HG03064 (cell line): Measurements from ENCODE around the gene ARHGEF7.

Experiments used
- ATAC-seq: cut with Tn5 transposase; IDR thresholded peaks from one replicate; pipeline ENCODE4 v1.9.1; 2021; ENCODE audit warnings: low read depth; ENCODE audit not compliant: unreplicated experiment

Gene ARHGEF7

DNA sequence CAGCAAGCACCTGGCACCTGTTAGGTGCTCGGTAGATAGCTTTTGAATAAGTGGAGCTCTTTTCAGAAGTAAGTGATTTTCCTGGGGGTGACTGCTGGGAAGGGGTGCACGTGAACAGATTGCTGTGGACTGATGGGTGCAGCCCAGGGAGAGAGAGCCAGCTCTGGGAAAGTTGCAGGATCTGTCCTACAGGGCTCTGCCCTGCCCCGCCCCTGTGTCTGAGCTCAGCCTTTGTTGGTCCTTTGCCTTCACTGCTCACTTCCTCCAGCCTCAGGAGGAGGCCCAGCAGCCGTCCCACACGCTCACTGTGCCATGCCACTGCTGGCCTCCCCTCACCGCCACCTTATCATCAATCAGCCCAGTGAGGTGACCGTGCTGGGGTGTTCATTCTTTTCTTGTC, 171.6 kb downstream of the ARHGEF7 start:
- no peak for ATAC-seq

DNA sequence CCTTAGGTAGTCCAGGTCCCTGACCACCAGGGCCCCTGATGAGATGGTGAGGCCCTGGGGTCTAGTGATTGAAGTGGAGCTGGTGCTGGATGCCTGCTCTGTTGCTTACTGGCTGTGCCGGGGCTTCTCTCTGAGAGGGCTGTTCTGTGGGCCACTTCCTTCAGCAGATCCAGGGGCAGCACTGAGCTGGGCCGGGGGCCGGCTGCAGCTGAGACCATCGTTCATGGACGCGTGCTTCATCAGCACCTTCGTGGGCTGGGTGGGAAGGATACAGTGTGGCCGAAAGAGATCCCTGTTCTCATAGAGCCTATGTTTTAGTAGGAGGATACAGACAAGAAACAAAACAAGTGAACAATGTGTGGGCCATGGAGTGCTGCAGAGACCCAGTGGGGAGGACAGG, 172.1 kb downstream of the ARHGEF7 start:
- no peak for ATAC-seq

DNA sequence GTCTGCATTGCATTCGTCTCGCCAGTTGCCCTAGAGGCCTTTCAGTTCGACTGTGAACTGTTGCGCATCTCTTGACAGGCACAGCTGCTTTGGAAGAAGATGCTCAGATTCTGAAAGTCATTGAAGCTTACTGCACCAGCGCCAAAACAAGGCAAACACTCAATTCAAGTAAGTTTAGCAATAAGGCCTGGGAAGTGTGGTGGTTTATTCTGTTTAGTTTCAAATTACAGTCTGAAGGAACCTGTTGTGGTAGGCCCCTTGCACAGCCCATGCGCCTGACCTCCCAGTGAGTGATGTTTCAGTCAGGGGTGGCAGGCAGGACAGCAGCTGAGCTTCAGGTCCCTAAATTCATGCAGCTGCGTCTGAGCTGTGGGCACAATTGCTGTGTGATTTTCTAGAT, 173.2 kb downstream of the ARHGEF7 start:
- ATAC-seq: no peak

DNA sequence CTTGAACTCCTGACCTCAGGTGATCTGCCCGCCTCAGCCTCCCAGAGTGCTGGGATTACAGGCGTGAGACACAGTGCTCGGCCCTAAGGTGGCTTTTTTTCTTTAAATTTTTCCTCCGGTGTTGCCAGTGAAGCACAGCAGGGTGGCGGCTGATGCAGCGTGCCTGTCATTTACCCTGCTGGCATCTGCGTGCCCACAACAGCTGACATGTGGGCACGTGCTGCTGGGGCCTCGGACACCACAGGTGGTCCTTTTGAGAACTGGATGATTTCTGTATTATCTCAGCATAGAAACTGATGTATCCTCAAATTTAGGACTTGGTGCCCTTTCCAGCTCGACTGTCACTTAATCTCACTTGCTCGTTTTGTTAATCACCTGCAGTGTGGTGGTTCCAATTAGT, 174.1 kb downstream of the ARHGEF7 start:
- no peak for ATAC-seq

DNA sequence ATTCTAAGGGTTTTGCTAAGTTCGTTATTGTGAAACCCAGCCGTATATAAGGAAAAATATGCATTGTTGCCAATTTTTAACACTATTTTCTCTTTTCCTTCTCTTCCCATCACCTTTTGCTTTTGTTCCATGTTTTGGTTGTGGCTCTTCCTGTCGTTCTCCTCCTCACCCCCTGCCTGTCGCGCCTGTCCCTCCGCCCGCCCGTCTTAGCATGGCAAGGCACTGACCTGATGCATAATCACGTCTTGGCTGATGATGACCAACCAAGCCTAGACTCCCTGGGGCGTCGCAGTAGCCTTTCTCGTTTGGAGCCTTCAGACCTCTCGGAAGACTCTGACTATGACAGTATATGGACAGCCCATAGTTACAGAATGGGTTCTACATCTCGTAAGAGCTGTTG, 176.8 kb downstream of the ARHGEF7 start:
- ATAC-seq: no peak

DNA sequence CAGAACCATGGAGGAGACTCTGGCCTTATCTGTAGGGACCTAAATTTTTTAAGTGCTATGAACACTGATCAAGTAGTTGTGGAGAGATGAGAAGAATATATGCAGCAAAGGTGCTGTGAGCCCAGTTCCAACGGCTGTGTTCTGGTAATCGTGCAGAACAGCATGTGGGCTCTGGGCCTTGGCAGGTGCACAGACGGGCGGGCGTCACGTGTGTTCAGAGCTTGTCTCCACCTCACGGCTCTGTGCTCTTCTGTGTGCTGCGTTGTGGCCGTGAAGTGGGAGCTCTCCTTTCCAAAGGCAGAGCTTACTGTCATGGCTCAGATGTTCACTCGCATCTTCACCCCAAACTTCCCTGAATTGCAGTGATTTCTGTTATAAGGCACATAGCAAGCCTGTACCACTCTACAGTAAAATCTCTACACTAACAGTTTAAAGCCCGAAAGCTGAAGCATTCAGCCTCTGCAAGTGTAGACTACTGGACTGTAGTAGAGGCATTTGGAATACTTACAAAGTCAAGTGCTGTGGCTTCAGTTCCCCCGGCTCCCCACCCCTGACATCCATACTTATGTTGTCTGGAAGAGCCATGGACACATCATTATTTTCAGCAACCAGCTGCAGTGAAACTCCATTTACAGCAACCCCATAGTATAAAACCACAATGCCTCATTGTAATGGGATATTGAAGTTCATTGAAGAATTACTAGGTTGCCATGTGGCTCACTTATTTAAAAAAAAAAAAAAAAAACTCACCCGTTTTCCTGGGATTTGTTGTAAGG, 177.8 kb downstream of the ARHGEF7 start:
- no peak for ATAC-seq

DNA sequence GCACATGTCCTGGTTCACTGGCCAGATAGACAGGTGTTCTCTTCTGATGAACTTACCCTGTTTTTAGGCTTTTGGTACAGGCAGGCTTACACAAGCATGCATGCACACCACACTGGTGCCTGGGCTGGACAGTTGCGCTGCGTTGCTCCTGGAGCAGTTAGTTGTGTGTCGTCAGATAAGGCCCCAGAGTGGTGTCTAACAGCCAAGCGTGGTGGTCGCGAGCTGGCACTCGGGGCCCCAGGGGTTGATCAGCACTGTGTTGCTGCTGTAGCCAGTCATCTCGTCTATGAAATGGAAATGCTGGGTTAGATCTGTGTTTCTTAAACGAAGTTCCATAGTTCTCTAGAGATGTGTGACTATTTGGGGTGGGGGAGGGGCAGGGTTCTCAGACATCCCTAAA, 180.8 kb downstream of the ARHGEF7 start:
- no peak for ATAC-seq

DNA sequence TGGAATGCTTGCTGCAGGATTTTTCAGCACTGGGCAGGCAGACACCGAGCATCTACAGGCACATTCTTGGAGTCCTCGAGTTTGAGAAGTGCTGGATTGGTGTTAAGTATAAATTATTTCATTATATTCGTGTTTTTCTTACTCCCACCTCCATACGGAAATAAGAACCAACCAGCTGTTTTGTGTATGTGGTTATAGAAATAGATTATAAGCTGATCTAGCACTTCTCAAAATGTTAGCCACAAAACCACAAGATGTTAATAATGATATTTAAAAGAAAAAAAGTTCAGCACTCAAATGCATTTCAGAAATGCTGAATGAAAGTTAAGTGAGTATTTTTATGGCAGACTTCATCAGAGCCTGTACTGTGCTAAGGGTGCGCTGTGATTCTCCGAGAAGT, 181.3 kb downstream of the ARHGEF7 start:
- ATAC-seq: no peak

DNA sequence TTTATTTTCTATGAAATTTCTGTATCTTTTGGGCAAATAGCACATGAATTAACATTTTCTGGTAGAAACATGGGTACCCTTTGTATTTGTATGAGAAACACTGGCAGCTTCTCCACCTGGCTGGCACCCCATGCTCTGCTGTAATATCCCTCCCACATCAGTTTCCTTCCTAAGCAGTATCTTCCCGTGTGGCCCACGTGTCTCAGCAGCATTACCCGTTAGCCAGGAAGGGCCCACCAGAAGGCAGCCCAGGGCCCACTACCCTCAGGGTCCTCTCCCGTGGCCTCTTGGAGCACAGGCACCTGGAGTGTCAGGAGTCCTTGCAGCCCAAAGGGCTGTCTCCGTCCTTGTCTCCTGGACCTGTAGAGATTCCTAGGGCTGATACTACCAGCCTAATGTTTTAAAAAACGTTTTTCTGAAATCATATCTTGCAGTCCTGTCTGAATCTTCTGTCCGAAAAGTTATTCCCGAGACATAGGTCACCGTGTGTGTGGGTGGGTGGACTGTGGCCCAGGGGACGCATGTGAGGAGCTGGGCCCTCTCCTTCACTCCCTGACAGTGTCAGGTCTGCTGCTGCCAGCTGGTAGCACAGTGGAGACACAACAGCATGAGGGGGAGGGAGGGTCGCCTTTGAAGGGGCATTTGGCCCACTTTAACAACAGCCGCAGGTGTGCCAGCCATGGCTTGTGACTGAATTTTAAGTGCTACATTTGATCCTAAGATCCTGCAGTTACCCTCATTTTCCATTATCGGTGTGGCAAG, 183.3 kb downstream of the ARHGEF7 start:
- ATAC-seq: no peak

DNA sequence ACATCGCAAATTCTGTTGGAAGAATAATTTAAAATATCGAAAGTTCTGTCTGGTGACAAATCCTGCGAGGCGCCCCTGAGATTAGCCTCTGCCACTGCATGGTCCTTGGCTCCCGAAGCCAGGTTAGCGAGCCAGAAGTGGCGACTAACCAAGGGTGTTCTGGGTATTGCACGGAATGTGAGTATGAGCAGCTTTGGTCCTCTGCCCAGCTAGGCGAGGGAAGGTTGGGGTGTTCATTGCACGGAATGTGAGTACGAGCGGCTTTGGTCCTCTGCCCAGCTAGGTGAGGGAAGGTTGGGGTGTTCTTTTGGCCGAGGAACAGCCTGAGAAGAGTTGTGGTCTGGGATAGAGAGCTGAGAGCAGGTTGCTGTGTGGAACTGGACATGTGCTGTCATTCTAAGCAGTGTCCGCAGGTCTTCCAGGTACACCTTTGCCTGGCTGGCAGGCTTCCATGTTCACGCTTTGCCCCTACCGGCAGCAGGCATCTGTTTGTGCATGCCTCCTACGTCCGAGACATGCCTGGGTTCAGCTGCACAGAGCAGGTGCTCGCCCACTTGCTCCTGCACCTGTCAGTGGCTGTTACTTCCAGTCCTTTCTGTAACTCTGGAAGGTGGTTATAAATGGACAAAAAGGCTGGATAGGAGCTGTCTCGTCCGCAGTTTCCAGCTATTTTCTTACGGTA, 187.1 kb downstream of the ARHGEF7 start:
- no peak for ATAC-seq

DNA sequence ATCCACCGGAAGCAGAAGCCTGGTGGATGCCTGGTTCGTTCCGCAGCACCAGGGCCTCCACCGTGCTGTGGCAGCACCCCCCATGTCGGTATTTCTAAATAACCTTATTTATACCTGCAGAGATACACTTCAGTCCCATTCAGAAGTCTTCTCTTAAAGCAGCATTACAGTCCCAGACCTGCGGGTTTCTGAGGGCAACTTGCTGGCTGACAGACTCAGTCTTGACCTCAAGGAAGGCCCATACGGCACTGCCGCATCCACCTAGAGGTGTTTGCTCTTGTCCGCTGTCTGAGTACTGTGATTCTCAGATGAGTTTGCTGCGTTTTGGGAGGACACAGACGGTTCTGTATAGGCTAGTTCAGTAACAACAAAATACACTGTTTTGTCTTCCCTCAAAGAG, 188.4 kb downstream of the ARHGEF7 start:
- no peak for ATAC-seq

DNA sequence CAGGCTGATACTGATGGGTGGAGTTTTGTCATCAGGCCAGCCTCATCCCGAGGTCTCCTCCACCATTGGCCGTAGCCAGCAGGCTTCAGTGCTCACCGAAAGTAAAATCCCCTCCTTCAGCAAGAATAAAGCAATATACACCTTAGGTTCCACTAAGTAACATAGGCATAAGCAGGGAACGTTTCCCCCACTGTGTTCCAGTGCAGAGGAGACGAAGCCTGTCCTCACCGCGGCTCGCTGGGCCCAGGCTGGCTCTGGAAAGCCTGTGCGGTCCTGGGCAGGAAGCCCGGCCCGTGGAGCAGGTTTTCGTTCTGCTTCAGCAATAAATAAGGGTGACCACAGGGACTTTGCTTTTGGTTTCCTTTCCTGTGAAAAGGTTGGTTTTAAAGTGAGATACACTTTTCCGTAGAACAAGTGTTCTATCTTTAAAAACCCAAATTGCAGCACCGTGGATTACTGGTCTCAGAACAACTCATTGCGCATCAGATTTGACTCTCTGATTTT, 189.0 kb downstream of the ARHGEF7 start:
- ATAC-seq: peak; percentile 92

DNA sequence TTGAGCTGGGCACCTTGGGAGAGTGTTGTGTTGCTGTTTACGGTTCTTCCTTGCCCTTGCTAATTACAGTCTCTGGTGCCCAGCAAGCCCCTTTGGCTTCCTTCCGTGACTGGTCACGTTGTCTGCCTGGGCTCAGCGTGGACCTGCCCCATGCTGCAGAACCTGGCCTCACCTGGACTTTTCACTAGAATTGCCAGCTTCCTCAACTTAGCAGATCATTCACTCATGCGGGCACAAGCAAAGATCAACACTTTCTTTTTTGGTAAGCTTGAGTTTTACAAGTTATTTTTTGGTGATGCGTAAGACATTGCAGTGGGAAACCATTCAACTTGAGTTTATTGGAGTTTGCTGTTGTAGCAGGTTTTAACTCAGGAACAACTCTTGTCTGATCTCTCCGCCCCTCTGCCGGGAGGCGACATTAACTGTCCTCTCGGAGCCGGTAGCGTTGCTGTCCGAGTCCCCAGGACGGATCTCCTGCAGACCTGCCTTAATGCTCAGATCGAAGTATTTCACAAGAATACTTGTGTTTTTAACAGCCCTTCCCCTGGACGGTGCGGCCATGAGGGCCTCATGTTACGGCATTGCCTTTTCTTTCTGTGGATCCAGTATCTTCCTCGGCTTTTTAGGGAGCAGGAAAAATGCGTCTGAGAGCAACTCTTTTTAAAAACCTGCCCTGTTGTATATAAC, 189.6 kb downstream of the ARHGEF7 start:
- ATAC-seq: peak; percentile 30

DNA sequence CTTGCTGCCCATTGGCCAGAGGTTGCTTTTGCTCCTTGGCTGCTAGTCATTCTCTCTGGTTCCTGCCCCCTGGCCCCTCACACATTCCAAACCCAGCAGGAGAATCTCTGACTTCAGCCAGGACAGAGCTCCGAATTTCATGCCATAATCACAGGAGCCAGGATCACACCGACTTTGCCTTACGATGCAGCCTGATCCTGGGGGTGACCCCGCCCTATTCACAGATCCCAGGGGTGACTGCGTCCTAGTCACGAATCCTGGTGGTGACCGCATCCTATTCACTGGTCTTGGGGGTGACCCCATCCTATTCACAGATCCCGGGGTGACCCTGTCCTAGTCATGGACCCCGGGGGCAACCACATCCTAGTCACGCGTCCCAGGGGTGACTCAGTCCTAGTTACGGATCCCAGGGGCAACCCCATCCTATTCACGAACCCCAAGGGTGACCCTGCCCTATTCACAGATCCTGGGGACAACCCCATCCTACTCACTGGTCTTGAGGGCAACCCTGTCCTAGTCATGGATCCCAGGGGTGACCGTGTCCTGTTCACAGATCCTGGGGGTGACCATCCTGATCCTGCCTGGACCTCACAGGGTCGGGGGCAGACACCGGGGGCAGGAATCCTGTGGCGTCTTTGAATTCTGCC, 198.0 kb downstream of the ARHGEF7 start:
- ATAC-seq: no peak

DNA sequence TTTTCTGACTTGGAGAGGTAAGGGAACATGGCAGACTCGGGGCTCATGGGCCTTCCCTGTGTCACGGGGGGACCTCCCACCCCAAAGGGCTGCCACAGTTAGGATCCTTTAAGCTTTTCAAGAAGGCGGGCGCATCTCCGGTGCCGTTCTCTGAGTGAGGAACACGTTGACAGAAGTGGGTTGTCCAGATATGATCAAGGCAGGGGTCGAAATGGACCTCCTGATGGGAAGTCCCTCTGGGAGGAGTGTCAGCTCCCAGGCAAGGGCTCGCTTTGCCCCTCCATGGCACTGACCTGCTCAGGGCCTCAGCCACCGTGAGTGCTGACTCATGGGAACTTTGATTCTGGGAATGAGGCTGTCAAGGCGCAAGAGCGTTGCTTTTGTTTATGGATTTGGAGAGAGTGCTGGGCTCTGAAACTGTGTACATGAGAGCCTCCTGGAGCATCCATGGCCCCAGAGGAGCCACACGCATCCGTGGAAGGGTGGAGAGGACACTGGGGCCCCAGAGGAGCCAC, 198.9 kb downstream of the ARHGEF7 start:
- no peak for ATAC-seq

DNA sequence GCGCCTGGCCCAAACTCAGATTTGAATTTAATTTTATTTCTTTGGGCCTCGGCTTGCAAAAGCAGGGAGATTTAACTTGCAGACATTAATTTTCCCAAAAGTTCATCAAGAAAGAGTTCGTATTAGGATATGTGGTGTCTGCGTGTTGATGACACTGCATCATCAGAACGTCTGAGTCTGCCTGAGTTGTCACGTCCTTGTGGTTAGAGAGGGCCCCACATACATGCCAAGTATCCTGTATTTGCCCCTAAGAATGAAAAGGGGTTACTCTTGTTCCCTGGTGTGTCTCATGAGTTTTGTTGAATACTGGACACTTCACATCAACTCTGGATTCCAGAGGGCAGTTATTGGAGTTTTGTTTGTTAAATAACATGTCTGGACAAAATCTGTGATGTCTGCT, 199.7 kb downstream of the ARHGEF7 start:
- ATAC-seq: no peak

DNA sequence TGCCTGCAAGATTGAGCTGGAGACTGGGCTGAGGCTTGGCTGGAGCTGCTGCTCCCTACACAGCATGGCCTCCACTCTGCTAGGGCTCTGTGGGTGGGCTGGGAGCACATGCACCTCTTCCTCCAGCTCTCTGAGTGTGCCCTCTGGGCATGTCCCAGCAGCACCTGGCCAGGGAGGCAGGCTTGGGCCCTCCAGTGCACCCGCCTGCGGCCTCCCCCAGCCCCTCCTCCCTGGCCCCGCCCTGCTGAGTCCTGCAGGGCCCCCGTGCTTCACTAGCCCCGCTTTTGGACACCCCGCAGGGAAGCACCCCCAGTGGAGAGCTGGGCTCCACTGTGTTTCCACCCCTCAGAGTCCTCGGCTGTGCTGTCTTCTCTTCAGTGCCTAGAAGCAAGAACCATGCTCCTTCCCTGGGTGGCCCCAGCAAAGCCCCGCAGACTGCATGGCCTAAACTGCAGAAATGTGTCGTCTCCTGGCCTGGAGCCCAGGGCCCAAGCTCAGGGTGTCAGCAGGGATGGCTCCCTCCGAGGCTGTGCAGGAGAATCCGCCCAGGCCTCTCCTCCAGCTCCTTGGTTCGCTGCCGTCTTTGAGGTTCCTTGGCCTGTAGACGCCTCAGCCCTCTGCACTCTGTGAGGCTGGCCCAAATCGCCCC, 200.4 kb downstream of the ARHGEF7 start:
- no peak for ATAC-seq

DNA sequence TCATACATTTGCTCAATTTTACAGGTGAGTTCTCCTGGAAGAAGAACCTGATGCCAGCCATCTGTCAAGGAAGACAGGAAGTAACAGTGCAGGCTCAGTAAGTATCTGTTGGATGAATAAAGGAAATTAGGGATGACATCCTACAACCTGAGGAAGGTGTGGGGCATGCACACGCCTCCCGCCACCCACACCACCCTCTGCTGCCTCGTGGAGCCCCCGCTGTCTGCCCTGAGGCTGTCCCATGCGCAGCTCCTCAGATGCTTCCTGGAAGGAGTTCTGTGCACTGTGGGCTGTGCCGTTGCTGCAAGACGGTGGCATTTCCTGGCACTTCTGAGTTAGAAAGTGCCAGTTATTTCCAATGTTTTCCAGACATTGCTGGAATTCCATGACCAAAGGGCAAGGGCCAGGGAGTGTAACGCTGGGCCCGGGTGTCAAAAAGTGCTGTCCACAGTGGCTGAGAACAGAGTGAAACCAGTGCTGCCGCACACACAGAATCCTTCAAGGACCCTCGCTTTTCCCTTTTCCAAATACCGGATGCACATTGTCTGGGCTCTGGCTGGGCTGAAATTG, 201.1 kb downstream of the ARHGEF7 start:
- no peak for ATAC-seq

DNA sequence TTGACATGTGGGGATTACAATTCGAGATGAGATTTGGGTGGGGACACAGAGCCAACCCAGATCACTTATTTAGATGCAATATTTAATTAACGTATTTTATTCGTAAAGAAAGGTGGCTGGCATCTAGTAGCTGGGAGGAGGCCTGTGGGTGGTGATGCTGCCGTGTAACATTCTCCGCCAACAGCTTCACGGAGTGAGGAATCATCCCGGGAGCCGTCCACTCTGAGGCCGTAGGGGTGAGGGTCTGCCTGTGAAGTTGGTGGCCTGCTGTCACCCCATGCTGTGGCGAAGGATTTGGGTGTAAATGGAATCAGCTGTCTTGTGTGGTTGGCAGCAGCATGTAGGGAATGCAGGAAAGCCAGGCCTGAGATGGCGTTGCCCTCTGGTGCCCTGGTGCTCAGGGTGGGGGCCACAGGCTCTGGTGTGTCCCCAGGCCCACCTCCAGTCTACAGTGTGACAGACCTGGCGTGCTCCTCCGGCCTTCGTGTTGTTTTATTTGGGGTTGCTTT, 202.0 kb downstream of the ARHGEF7 start:
- no peak for ATAC-seq
